Astrocyte (in vitro differentiated cells and primary cell): ENCODE measurements around the gene GALNS. TPM values are rescaled to one million over a fixed set of nuclear protein-coding genes. Genes with fewer than 3 reads are reported as not detected.

Source experiments
- DNase-seq: peaks from one replicate; pipeline ENCODE4 v3.0.0-alpha.2; 2010; ENCODE audit warnings: low read depth
- FAIRE-seq: peaks from 2 replicates; lab custom pipeline; 2011; peaks lifted over from hg19 to GRCh38; lab: Jason Lieb, UNC
- H2AFZ ChIP-seq: 2 replicates; pipeline ENCODE4 v1.6.0; 2012; ENCODE audit warnings: low read depth, low read length, inconsistent platforms
- H3K27ac ChIP-seq: 2 replicates; pipeline ENCODE4 v1.5.1; 2011; ENCODE audit warnings: low read depth, low read length, inconsistent platforms
- H3K27me3 ChIP-seq: 2 replicates; pipeline ENCODE4 v1.6.0; 2011; ENCODE audit warnings: low read length, inconsistent platforms; ENCODE audit not compliant: insufficient read depth
- H3K36me3 ChIP-seq: 2 replicates; pipeline ENCODE4 v1.5.1; 2011; ENCODE audit warnings: low read length, inconsistent platforms; ENCODE audit not compliant: insufficient read depth
- H3K4me1 ChIP-seq: 2 replicates; pipeline ENCODE4 v1.5.1; 2011; ENCODE audit warnings: low read length, inconsistent platforms; ENCODE audit not compliant: insufficient read depth
- H3K4me2 ChIP-seq: 2 replicates; pipeline ENCODE4 v1.6.0; 2012; ENCODE audit warnings: low read length, inconsistent platforms
- H3K4me3 ChIP-seq: 2 replicates; pipeline ENCODE4 v1.5.1; 2011; ENCODE audit warnings: low read depth, mild to moderate bottlenecking, low read length, inconsistent platforms; ENCODE audit not compliant: insufficient read depth
- H3K79me2 ChIP-seq: 2 replicates; pipeline ENCODE4 v1.6.0; 2012; ENCODE audit warnings: mild to moderate bottlenecking, low read length, inconsistent platforms; ENCODE audit not compliant: insufficient read depth
- H3K9ac ChIP-seq: 2 replicates; pipeline ENCODE4 v1.6.0; 2012; ENCODE audit warnings: mild to moderate bottlenecking, low read length, inconsistent platforms
- H3K9me3 ChIP-seq: 2 replicates; pipeline ENCODE4 v1.5.1; 2012; ENCODE audit warnings: low read depth, mild to moderate bottlenecking, low read length, inconsistent platforms; ENCODE audit not compliant: insufficient read depth
- H4K20me1 ChIP-seq: 2 replicates; pipeline ENCODE4 v1.6.0; 2012; ENCODE audit warnings: low read length, inconsistent platforms; ENCODE audit not compliant: insufficient read depth
- H3K27ac Mint-ChIP-seq: one replicate; pipeline ENCODE4 v1.8.0; 2021; ENCODE audit warnings: mild to moderate bottlenecking, mixed read lengths; ENCODE audit not compliant: unreplicated experiment
- H3K27me3 Mint-ChIP-seq: one replicate; pipeline ENCODE4 v1.8.0; 2021; ENCODE audit warnings: low read depth, mixed read lengths; ENCODE audit not compliant: unreplicated experiment
- H3K36me3 Mint-ChIP-seq: one replicate; pipeline ENCODE4 v1.8.0; 2021; ENCODE audit warnings: low read depth, mixed read lengths; ENCODE audit not compliant: unreplicated experiment
- H3K4me1 Mint-ChIP-seq: one replicate; pipeline ENCODE4 v1.8.0; 2021; ENCODE audit warnings: low read depth, mixed read lengths; ENCODE audit not compliant: unreplicated experiment
- H3K4me3 Mint-ChIP-seq: one replicate; pipeline ENCODE4 v1.8.0; 2021; ENCODE audit warnings: mild to moderate bottlenecking, moderate library complexity, mixed read lengths; ENCODE audit not compliant: unreplicated experiment
- H3K9me3 Mint-ChIP-seq: one replicate; pipeline ENCODE4 v1.8.0; 2021; ENCODE audit warnings: mild to moderate bottlenecking, mixed read lengths; ENCODE audit not compliant: unreplicated experiment
- CTCF ChIP-seq: IDR thresholded peaks from 2 replicates; pipeline ENCODE4 v1.5.1; 2011; ENCODE audit warnings: low read depth, mild to moderate bottlenecking, inconsistent platforms, low read length, moderate library complexity; ENCODE audit not compliant: insufficient read depth
- EZH2 ChIP-seq: IDR thresholded peaks from 2 replicates; pipeline ENCODE4 v1.6.1; 2012; ENCODE audit warnings: mild to moderate bottlenecking, low read length, inconsistent platforms; ENCODE audit not compliant: insufficient read depth
- total RNA-seq: library from RNA; stranded (reverse); gene quantifications from 2 replicates; pipeline ENCODE4 v1.2.1, GENCODE V29; 2021

Gene GALNS
- total RNA-seq, 1 donor from 2014 or later, result 31.7 TPM

- Histone ChIP-seq H3K79me2 (peaks cover 49% of the 10 kb centered on the region), H3K27me3 (no peaks in the 10 kb centered on the region), H4K20me1 (peaks cover 39% of the 10 kb centered on the region), H3K4me3 (no peak overlapping the region), H2AFZ (no peak overlapping the region), H3K4me2 (no peak overlapping the region), H3K4me1 (peaks cover 29% of the 10 kb centered on the region), H3K27ac (no peak overlapping the region), H3K9me3 (no peaks in the 10 kb centered on the region), H3K9ac (no peak overlapping the region), H3K36me3 (peaks cover 3% of the 10 kb centered on the region)
- no peak for FAIRE-seq
- H3K9me3 Mint-ChIP-seq, result no peaks in the 10 kb centered on the region
- no peak overlapping the region for H3K27ac Mint-ChIP-seq
- H3K4me1 Mint-ChIP-seq, result peaks cover 2% of the 10 kb centered on the region
- no peak for DNase-seq
- H3K27me3 Mint-ChIP-seq, result no peaks in the 10 kb centered on the region
- peaks cover 2% of the 10 kb centered on the region for H3K36me3 Mint-ChIP-seq
- TF ChIP-seq EZH2, result no peak
- TF ChIP-seq CTCF, result no peak
- H3K4me3 Mint-ChIP-seq, result no peak overlapping the region
These were observed 48.9 kb downstream of the GALNS start for GRCh38 chr16:88807626-88808453.

GRCh38 chr16:88807142-88807625 is 49.6 kb downstream of the GALNS start:
- no peaks in the 10 kb centered on the region for H3K27me3 Mint-ChIP-seq
- no peak overlapping the region for H3K9ac ChIP-seq
- peaks cover 49% of the 10 kb centered on the region for H3K79me2 ChIP-seq
- H3K4me3 ChIP-seq, result no peak overlapping the region
- no peak overlapping the region for H3K27ac Mint-ChIP-seq
- H3K9me3 ChIP-seq, result no peaks in the 10 kb centered on the region
- H3K4me2 ChIP-seq, result no peak overlapping the region
- H4K20me1 ChIP-seq, result peaks cover 39% of the 10 kb centered on the region
- H3K36me3 ChIP-seq, result peaks cover 3% of the 10 kb centered on the region
- peaks cover 31% of the 10 kb centered on the region for H3K4me1 ChIP-seq
- H3K4me3 Mint-ChIP-seq, result no peak overlapping the region
- TF ChIP-seq CTCF (no peak), EZH2 (no peak)
- H3K27me3 ChIP-seq, result no peaks in the 10 kb centered on the region
- no peak for FAIRE-seq
- no peak overlapping the region for H3K27ac ChIP-seq
- H3K9me3 Mint-ChIP-seq, result no peaks in the 10 kb centered on the region
- H2AFZ ChIP-seq, result no peak overlapping the region
- H3K4me1 Mint-ChIP-seq, result no peaks in the 10 kb centered on the region
- H3K36me3 Mint-ChIP-seq, result peaks cover 2% of the 10 kb centered on the region
- no peak for DNase-seq
